Calu3 (cell line): ENCODE results near the gene NGF. TPM values are rescaled to one million over a fixed set of nuclear protein-coding genes. Genes with fewer than 3 reads are reported as not detected.
"Not testable (repeated sequence)": the region's sequence is repeated elsewhere in the genome, so short reads cannot be mapped to it uniquely, and the experiment has no call there.

Source experiments
- Bru-seq: library from RNA; stranded (reverse); fragments of 400-500 nt; gene quantifications from one replicate; lab custom pipeline; 2021; lab: Mats Ljungman, UMichigan
- BruChase-seq, 2 experiments: library from RNA; stranded (reverse); fragments of 400-500 nt; gene quantifications; one replicate each; lab custom pipeline; 2021; lab: Mats Ljungman, UMichigan
- BruUV-seq: library from RNA; stranded (reverse); fragments of 400-500 nt; replicated peaks from 2 replicates; lab custom pipeline; 2021; lab: Mats Ljungman, UMichigan
- CTCF ChIA-PET: fragments of 300-600 bp; sonication (Branson Sonifier 250); formaldehyde crosslinking; loops from one replicate; lab custom pipeline; 2022; ENCODE audit warnings: antibody characterized with exemption; lab: Charles Lee
- DNase-seq: peaks from one replicate; pipeline ENCODE4 v3.0.0; 2022
- H3K27ac Mint-ChIP-seq: one replicate; pipeline ENCODE4 v1.8.0; 2022; ENCODE audit warnings: mixed read lengths; ENCODE audit not compliant: unreplicated experiment
- H3K27me3 Mint-ChIP-seq: one replicate; pipeline ENCODE4 v1.8.0; 2022; ENCODE audit warnings: mixed read lengths; ENCODE audit not compliant: unreplicated experiment
- H3K36me3 Mint-ChIP-seq: one replicate; pipeline ENCODE4 v1.8.0; 2022; ENCODE audit warnings: mild to moderate bottlenecking, moderate library complexity, mixed read lengths; ENCODE audit not compliant: insufficient read depth, unreplicated experiment
- H3K4me1 Mint-ChIP-seq: one replicate; pipeline ENCODE4 v1.8.0; 2022; ENCODE audit warnings: mild to moderate bottlenecking, low read depth, mixed read lengths; ENCODE audit not compliant: unreplicated experiment
- H3K4me3 Mint-ChIP-seq: one replicate; pipeline ENCODE4 v1.8.0; 2022; ENCODE audit warnings: mild to moderate bottlenecking, low read depth, moderate library complexity, mixed read lengths; ENCODE audit not compliant: unreplicated experiment
- H3K9me3 Mint-ChIP-seq: one replicate; pipeline ENCODE4 v1.8.0; 2022; ENCODE audit warnings: low read depth, mixed read lengths; ENCODE audit not compliant: unreplicated experiment
- intact Hi-C: fragments of 100-400 bp; cut with micrococcal nuclease; formaldehyde crosslinking; loops from one replicate; pipeline ENCODE4 v1.10.0; 2022; ENCODE audit not compliant: unreplicated experiment
- long read RNA-seq: library from polyadenylated mRNA; stranded (forward); transcript quantifications from one replicate; pipeline ENCODE4 v2.0.0, GENCODE V29; 2022
- total RNA-seq: library from RNA; stranded (reverse); gene quantifications from 2 replicates; pipeline ENCODE4 v1.2.3, GENCODE V29; 2022
- TF ChIP-seq, protein P1 (sequence below): fragments of 200-600 bp; IDR thresholded peaks from one replicate; pipeline ENCODE4 v1.8.0; 2022; ENCODE audit warnings: antibody characterized with exemption; ENCODE audit not compliant: unreplicated experiment

The NGF gene
- not detected in 2 replicates for total RNA-seq
- Bru-seq, nascent RNA: not detected
- not detected for BruChase-seq, experiment 1, labeled RNA remaining after a 6-hour chase
- BruChase-seq, experiment 2, labeled RNA remaining after a 2-hour chase: not detected
- long read RNA-seq: 0 reads

DNA sequence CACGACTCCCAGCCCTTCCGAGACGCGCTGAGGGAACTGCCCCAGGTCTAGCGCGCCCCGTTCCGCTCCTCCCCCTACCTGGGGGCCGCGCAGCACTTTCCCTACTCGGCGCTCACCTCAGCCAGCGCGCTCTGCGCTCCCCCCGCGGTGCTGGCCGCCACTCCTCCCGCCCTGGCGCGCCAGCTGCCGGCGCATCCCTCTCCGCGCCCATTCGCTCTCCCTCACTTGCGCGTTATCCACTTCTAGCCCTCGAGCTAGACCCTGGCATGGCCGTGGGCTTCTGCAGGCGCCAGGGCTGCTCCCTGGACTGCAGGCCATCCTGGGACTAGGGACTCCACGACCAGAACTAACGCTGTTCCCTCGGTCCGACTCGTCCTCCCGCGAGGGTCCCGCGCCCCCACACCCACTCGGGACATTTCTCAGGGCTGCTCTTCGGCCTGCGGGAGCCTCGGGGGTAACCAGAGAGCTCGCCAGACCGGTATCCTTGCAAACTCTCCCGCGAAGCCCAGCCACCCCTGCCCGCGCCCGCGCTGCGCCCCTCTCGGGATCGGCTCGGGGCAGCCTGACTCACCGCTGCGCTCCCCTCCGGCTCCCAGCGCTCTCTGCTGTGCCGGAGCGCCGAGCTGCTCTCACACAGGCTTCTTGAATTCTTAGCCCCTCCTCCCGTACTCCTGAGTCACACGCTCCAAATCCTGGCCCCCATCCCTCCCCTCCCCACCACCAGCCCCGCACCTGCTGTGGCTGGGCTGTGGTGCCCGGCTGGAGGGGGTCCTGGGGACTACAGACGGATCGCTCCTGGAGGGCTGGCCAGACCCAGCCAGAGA is at the start of gene NGF:
NGF (minus strand) TSS at position 617 of the 824 bp plus-strand sequence. CDS start 51,454 bp downstream, outside the sequence.
- H3K27me3 Mint-ChIP-seq: peaks cover 72% of the 10 kb centered on the region
- no peak within 1 kb of the TSS for H3K4me3 Mint-ChIP-seq
- H3K36me3 Mint-ChIP-seq: no peaks in the 10 kb centered on the region
- H3K9me3 Mint-ChIP-seq: no peaks in the 10 kb centered on the region
- intact Hi-C loops: no loop called here
- DNase-seq: no peak
- TF ChIP-seq, protein P1, sequence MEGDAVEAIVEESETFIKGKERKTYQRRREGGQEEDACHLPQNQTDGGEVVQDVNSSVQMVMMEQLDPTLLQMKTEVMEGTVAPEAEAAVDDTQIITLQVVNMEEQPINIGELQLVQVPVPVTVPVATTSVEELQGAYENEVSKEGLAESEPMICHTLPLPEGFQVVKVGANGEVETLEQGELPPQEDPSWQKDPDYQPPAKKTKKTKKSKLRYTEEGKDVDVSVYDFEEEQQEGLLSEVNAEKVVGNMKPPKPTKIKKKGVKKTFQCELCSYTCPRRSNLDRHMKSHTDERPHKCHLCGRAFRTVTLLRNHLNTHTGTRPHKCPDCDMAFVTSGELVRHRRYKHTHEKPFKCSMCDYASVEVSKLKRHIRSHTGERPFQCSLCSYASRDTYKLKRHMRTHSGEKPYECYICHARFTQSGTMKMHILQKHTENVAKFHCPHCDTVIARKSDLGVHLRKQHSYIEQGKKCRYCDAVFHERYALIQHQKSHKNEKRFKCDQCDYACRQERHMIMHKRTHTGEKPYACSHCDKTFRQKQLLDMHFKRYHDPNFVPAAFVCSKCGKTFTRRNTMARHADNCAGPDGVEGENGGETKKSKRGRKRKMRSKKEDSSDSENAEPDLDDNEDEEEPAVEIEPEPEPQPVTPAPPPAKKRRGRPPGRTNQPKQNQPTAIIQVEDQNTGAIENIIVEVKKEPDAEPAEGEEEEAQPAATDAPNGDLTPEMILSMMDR: no peak
- BruUV-seq: no TSS peak
- CTCF ChIA-PET: no interaction called here
- H3K27ac Mint-ChIP-seq: no peak within 1 kb of the TSS
- no peaks in the 10 kb centered on the region for H3K4me1 Mint-ChIP-seq

DNA sequence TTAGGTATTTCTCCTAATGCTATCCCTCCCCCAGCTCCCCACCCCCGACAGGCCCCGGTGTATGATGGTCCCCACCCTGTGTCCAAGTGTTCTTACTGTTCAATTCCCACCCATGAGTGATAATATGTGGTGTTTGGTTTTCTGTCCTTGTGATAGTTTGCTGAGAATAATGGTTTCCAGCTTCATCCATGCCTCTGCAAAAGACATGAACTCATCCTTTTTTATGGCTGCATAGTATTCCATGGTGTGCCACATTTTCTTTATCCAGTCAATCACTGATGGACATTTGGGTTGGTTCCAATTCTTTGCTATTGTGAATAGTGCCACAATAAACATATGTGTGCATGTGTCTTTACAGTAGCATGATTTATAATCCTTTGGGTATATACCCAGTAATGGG is 45.4 kb upstream of the NGF start:
- intact Hi-C loops, DNase-seq, H3K4me1 Mint-ChIP-seq, H3K27ac Mint-ChIP-seq, H3K9me3 Mint-ChIP-seq, H3K4me3 Mint-ChIP-seq, BruUV-seq, H3K36me3 Mint-ChIP-seq, CTCF ChIA-PET: not testable (repeated sequence)
- H3K27me3 Mint-ChIP-seq: peaks cover 65% of the 10 kb centered on the region

DNA sequence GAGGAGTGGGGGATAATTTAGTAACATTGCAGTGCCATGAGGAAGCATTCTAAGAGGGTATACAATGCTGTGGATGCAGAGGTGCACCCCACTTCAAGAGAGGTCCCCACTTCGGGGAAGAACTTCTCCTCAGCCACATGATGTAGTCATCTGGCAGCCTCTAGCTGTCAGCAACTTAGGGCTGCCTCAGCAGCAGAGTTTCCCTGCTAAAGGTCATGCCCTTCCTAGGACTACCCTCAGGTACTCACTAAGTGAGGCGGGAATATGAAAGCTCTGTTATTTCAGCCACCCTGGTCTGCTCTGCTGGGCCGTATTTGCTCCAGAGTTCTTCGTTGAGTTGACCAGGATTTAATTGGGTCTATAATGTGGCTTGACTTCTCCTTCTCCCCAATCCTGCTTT is 41.9 kb upstream of the NGF start:
- Mint-ChIP-seq H3K27me3 (peaks cover 30% of the 10 kb centered on the region), H3K27ac (no peak overlapping the region), H3K9me3 (no peaks in the 10 kb centered on the region), H3K36me3 (no peaks in the 10 kb centered on the region), H3K4me1 (no peaks in the 10 kb centered on the region), H3K4me3 (no peak overlapping the region)
- BruUV-seq: no TSS peak
- intact Hi-C loops: no loop called here
- no peak for DNase-seq
- TF ChIP-seq, protein P1: no peak
- CTCF ChIA-PET: no interaction called here

DNA sequence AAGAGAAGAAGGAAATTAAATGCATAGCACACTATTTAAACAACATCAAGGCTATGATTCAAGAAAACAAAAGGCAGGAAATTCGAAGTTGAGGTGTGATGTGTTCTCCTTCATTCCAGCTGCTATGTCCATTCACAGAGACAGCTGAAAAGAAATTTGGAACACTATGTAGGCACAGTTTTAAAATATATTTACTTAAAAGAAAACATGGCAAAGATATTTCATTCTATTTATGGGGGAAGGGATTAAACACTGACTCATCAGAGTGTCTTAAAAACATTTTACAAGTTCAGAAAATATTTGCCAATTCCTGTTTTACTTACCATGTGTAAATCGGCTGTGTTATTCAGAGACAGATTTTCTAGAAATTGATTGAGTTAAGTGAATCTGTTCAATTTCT is 39.4 kb upstream of the NGF start:
- Mint-ChIP-seq H3K27me3 (peaks cover 22% of the 10 kb centered on the region), H3K36me3 (no peaks in the 10 kb centered on the region), H3K27ac (no peak overlapping the region), H3K4me3 (no peak overlapping the region), H3K9me3 (no peaks in the 10 kb centered on the region), H3K4me1 (no peaks in the 10 kb centered on the region)
- CTCF ChIA-PET: no interaction called here
- TF ChIP-seq, protein P1: no peak
- DNase-seq: no peak
- BruUV-seq: no TSS peak
- intact Hi-C loops: no loop called here
